Activated CD4-positive, alpha-beta T cell treated with anti-CD3 and anti-CD28 coated beads for 48 hours (primary cell): ENCODE results near the gene NUP153.
"Not testable (repeated sequence)": the region's sequence is repeated elsewhere in the genome, so short reads cannot be mapped to it uniquely, and the experiment has no call there.

Source experiments
- DNase-seq: peaks from one replicate; pipeline ENCODE4 v3.0.0-alpha.2; 2020

The NUP153 gene

DNA sequence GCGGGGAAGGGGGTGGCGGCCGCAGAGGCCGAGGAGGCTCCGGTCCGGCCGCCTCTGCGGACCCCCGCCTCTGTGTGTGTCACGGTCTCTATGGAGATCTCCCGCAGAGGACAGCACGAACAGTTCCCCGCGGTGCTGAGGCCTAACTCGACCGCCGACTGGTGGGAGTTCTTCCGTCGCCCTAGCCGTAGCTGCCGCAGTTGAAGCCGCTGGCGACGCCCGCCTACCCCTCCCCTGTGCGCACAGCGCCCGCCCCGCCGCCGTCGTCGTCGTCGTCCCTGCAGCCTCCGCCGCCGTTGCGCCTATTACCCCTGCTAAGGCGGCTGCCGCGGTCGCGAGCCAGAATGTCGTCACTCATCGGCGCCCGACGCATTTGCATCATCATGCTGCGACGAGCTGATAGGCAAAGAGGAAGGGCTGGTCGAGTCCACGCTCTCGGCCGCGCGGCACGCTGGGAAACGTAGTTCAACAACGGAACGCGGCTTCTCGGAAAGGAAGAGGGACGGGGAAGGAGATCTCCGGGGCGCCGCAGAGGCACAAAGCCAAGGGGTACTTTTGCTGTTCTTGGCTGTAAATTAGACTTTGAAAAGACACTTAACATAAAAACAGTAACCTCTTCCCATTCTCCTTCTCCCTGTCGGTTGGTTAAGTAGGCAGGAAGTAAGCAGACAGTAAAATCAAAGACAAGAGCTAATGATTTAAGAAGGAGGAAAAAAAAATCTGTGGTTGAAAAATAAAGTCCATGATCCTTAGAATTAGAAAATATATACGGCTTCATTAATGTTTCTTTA lies at the start of gene NUP153:
Gene NUP153, minus strand, starts transcription at position 346 of the 791 bp plus-strand sequence. CDS start 538 bp downstream, outside the sequence.
- peak; percentile 100 for DNase-seq

DNA sequence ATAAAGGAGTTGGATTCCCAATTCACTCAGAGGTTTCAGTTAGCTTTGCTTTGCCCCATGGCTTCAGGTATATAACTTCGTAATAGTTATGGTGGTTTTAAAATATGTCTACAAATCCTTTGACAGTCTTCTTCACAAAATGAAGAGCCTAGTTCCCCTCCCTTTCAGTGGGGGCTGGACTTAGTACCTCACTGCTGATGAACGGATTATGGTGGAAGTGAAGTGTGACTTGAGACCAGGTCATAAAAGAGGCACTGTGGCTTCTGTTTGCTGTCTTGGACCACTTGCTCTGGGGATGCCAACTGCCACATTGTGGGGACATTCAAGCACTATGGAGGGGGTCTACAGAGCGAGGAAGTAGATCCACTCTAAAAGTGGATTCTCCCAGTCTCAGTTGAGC lies 47.5 kb upstream of the NUP153 start:
- DNase-seq: no peak

DNA sequence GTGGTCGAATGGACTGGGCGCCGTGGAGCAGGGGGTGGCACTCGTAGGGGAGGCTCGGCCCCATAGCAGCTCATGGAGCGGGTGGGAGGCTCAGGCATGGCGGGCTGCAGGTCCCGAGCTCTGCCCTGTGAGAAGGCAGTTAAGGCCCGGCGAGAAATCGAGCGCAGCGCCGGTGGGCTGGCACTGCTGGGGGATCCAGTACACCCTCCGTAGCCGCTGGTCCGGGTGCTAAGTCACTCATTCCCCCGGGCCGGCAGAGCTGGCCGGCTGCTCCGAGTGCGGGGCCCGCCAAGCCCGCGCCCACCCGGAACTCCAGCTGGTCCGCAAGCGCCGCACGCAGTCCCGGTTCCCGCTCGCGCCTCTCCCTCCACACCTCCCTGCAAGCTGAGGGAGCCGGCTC lies 38.6 kb upstream of the NUP153 start:
- not testable (repeated sequence) for DNase-seq

DNA sequence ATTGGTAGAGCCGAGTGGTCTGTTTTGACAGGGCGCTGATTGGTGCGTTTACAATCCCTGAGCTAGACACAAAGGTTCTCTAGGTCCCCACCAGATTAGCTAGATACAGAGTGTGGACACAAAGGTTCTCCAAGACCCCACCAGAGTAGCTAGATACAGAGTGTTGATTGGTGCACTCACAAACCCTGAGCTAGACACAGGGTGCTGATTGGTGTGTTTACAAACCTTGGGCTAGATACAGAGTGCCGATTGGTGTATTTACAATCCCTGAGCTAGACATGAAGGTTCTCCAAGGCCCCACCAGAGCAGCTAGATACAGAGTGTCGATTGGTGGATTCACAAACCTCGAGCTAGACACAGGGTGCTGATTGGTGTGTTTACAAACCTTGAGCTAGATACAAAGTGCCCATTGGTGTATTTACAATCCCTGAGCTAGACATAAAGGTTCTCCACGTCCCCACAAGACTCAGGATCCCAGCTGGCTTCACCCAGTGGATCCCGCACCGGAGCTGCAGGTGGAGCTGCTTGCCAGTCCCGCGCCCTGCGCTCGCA lies 38.1 kb upstream of the NUP153 start:
- DNase-seq: not testable (repeated sequence)

DNA sequence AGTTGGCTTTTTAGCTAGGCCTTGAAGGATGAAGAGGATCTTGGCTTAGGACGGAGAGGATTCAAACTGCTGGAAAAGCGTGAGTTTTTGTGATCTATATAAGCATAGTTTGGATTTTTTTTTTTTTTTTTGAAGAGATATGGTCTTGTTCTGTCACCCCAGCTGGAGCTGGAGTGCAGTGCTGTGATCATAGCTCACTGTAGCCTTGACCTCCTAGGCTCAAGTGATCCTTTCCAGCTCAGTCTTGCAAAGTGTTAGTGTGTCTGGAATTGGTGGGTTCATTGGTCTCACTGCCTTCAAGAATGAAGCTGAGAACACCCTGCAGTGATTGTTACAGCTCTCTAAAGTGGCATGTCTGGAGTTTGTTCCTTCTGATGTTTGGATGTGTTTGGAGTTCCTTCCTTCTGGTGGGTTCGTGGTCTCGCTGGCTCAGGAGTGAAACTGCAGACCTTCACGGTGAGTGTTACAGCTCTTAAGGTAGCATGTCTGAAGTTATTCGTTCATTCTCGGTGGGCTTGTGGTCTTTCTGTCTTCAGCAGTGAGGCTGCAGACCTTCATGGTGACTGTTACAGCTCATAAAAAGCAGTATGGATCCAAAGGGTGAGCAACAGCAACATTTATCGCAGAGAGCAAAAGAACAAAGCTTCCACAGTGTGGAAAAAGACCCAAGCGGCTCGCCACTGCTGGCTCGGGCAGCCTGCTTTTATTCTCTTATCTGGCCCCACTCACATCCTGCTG lies 37.5 kb upstream of the NUP153 start:
- no peak for DNase-seq

DNA sequence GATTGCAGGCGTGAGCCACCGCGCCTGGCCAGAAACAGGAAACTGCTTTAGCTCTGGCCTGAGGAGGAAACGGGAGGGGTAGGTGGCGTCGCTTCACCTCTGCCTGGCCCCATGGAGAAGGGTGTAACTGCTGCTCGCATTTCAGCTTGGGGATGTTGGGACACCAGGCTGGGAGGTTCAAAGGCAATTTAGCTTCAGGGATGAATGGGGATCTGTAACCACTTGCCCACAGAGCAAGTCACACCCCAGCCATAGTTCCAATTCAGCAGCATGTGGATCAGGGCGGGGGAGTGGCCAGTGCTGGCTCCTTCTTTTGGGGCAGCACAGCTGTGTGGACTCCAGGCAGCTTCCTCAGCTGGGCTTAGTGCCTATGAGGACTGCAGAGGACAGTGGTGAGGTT lies 34.8 kb upstream of the NUP153 start:
- DNase-seq: no peak

DNA sequence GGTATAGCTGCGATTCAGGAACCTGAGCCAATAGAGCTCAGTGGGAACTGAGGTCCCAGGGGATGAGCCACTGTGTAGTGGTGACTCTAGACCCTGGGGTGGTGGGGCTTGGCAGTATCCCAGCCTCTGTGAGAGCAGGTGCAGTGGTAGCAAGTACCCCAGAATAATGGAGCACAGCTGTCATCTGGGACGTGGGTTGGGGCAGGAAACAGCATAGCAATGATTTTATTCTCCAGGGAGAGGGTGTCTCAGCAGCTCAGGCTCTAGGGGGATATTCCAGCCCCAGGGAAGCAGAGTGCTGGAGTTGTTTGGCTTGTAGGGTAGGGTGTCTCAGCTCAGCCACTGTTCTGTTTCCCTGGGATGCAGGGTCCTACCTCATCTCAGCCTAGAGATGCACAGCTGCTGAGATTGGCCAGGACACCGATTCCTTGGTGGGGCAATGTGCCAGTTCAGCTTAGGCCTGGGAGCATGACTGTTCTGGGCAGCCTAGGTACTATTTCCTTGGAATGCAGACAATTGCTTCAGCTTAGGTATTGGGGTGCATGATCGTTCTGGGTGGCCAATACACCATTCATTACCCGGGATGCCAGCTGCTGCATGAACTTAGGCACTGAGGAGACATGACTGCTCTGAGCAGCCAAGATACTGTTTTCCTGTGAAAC lies 34.0 kb upstream of the NUP153 start:
- no peak for DNase-seq

DNA sequence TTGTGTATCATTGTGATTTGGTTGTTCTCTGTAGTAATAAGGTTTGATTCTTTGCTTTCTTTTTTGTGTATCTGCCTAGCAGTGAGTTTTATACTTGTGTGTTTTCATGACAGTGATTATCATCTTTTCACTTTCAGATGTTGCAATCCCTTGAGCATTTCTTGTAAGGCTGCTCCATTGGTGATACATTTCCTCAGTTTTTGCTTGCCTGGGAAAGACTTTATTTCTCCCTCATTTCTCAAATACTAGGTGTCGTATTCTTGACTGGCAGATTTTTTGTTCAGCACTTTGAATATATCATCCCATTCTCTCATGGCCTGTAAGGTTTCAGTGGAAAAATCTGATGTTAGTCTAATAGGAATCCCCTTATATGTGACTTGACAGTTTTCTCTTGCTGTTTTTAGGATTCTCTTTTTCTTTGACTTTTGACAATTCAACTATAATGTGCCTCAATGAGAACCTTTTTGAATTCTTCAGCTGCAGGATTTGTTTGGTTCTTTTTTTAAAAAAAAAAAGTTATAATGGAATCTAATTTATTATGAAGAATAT lies 31.1 kb upstream of the NUP153 start:
- DNase-seq: no peak

DNA sequence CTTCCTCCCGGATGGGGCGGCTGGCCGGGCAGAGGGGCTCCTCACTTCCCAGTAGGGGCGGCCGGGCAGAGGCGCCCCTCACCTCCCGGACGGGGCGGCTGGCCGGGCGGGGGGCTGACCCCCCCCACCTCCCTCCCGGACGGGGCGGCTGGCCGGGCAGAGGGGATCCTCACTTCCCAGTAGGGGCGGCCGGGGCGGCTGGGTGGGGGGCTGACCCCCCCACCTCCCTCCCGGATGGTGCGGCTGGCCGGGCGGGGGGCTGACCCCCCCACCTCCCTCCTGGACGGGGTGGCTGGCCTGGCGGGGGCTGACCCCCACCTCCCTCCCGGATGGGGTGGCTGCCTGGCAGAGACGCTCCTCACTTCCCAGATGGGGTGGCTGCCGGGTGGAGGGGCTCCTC lies 28.6 kb upstream of the NUP153 start:
- DNase-seq: not testable (repeated sequence)

DNA sequence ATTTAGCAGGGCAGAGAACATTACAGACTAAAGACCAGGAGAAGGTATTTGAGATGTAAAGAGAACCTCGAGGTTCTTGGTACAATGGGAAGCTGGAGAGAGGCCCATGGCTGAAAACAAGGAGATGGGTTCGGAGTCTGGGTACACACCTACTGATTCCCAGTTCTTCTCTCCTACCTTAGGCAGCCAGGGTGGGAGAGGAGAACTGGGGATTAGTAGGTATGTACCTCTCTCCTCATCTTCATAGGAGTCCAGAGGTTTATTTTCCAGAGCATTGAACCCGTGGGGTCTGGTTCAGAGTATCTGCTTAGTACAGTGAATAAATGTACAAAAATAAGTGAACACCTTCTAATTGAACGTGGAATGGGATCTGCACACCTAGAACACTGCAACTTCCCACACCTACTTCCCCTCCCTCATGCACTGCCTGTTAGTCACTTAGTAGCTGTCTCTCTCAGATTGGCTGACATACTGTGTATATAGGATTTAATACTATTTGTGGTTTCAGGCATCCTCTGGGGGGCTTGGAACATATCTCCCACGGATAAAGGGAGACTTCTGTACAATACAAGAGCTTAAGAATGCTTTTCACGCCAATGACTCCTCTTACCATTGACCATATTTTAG lies 23.5 kb upstream of the NUP153 start:
- DNase-seq: no peak

DNA sequence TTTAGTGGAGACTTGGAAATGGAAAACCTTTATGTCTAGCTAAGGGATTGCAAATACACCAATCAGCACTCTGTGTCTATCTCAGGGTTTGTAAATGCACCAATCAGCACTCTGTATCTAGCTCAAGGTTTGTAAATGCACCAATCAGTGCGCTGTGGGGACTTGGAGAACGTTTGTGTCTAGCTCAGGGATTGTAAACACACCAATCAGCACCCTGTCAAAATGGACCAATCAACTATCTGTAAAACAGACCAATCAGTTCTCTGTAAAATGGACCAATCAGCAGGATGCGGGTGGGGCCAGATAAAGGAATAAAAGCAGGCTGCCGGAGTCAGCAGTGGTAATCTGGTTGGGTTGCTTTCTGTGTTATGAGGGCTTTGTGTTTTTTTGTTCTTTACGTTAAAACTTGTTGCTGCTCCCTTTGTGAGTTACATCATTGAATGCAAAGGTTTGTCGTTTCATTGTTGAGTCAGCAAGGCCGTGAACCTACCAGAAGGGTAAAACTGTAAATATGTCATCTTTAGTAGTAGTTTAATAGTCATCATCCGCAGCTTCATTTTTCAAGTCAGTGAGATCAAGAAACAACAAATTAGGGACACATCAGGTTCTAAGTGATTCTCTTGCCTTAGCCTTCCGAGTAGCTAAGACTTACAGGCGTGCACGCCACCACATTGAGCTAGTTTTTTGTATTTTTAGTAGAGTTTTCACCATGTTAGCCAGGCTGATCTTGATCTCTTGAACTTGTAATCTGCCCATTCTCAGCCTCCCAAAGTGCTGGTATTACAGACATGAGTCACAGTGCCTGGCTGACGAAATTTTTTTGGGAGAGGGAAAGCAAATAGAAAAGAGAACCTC lies 22.7 kb upstream of the NUP153 start:
- no peak for DNase-seq

DNA sequence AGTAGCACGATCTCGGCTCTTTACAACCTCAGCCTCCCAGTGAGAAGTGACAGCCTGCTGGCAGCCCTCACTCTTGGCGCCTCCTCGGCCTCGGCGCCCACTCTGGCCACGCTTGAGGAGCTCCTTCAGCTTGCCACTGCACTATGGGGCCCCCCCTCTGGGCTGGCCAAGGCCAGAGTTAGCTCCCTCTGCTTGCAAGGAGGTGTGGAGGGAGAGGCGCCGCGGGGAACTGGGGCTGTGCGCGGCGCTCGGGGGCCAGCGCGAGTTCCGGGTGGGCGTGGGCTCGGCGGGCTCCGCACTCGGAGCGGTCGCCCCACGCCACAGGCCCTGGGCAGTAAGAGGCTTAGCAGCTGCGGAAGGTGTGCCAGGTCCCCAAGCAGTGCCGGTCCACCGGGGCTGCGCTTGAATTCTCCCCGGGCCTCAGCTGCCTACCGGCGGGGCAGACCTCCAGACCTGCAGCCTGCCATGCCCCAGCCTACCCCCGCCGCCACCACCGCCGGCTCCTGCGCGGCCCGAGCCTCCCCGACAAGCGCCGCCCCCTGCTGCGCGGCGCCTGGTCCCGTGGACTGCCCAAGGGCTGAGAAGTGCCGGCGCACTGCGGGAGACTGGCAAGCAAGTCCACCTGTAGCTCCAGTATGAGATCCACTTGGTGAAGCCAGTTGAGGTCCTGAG lies 22.0 kb upstream of the NUP153 start:
- no peak for DNase-seq

DNA sequence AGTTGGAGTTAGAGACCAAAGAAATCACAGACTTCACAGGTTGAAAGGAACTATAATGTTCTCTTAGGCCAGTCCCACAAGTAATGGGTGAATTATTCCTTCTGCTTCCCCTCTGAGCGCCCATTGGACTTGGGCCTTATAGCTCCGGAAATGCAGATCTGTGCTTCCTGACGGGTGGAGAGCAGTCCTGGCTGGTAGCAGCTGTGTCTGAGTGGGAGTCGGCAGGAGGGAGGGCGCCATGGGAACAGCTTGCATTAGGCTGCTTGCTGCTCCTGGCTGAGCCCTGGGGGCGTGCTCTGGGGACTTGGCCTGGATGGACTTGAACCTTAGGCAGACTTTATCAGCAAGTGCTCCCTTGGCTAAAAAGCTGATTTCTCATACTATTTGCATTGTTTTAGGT lies 18.4 kb upstream of the NUP153 start:
- no peak for DNase-seq

DNA sequence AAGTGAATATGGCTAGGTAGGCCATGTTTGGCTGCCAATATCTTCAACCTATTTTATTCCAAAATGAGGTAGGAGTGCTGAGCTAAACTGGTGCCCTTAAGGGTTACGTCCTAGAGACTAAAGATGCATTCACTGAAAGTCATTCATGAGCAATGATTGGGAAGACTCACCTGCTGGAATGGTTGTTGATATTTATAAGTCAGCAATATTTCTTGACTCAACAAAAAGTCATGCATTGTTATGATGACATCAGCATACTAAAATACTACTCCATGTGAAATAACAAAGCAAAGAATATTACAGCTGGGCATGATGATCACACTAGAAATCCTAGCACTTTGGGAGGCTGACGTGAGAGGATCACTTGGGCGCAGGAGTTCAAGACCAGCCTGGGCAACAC lies 17.6 kb upstream of the NUP153 start:
- no peak for DNase-seq

DNA sequence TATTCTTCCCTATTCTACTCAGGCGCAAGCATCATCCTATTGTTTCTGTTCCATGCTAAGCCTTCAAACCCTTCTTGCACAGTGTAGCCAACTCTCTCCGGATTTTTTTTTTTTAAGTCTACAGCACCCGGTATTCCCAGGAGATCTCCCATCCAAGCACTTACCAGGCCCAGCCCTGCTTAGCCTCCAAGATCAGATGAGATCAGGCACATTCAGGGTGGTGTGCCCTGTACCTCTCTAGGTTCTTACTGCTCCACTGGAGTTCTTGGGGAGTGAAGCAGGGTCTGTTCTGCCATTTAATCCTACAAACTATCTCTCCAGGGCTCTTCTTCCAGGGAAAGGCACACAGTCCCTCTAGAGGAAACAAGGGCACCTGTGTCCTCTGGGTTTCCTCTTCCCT lies 14.9 kb upstream of the NUP153 start:
- DNase-seq: no peak

DNA sequence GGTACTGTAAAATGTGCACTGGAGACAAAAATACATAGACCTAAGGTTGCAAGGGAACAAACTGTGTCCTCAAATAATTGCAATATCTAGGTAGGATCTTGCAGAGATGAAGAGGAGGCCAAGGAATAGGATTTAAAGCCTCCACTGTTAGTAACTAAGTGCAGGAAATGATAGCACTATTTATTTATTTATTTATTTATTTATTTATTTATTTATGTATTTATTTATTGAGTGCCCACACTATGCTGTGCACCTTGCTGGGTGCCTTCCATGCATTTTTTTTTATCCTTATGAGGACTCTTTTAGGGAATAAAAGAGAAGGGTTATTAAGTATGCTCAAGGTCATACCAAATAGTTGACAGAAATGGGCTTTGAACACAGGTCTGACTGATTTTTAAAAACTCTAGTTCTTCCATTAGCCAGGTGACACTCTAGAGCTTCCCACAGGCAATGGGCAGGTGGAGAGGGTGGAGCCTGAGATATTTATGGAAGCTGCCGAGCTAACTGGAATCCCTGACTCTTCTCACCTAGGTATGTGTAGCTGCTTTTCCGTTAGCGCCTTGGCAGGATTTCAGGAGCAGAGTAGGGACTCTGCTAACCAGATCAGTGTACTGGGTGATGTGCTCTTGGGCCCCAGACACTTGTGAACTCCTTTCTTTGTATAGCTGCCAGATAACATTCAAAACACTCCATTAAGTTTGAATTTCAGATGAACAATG lies 12.8 kb upstream of the NUP153 start:
- DNase-seq: no peak

DNA sequence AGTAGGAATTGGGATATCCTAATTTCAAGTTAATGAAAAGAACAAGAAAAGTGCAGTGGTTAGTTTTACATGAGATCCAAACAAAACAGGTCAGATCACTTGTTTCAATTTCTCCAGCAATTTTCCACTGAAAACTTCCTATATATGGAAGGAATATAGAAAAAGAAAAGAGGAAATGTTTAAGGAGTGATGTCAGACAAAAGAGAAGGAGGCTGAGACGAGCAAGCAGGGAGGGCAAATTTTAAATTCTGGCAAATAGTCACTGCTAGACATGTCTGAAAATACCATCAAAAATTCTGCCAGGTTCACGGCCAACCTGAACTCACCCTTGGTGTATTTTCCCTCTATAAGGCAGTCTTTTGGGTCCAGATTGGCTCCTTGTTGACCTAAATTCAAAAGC lies 9.5 kb upstream of the NUP153 start:
- DNase-seq: no peak

DNA sequence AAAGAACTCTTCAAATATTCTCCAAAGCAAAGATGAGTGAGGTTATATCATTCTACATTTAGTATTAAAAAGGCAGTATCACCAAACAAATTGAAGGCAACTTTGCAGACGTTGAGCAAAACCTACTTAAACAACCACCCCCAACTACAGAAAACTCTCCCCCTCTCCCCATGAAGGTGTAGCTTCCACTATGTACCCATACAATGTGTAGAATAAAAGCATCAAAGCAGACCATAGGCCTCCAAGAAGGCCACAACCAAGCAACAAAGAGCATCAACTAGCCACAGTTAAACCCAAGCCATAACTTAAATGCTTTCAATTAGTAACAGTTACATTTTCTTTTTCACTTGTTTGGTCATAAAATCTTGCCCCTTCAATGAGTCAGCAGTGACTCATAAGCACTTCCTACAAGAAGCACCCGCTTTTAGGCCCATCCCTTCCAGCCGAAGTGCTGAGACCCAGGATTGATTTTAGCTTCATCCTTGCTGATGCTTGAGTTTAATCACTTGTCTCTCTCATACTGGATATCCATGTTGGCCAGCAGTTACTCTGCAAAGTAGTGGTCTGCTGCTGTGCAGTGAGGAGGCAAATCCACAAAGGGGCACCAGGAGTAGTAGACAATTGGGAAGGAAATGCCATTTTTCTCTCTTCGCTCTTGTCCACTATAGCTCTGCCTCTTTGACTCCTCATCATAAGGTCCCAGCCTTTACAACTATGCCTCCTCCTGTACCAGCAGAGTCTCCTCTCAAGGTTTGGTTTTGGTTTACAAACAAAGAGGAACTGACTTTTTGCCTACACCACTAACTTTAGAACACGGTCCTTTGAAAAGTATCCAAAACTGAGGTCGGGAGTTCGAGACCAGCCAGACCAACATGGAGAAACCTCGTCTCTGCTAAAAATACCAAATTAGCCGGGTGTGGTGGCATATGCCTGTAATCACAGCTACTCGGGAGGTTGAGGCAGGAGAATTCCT lies 8.4 kb upstream of the NUP153 start:
- peak; percentile 49 for DNase-seq

DNA sequence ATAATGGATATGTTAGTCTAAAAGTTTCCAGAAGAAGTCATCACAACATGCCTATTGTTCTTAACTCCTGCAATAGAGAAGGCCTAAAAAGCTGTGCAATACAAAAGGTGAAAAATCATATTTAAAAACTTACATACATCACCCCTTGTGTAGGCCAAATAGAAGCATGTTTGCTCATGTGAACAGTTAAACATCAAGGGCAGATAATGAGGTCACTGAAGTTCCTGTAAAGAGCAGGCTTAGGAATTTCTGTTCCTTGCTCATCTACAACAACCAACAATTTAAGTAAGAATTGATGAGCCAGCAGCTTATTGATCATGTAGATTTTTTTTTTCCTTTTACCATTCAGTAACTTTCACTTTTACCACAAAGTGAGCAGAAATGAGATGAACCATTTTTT lies 7.5 kb upstream of the NUP153 start:
- DNase-seq: no peak
